Sigmoid colon (tissue), 4 donors: ENCODE measurements around the gene MYO5B.

Experiments
- CTCF ChIP-seq, 4 experiments: fragments of 450-650 bp in 3 of 4; fragments of 200-600 bp in 1 of 4; IDR thresholded peaks; one replicate each; pipeline ENCODE4 v1.5.1; 2016 to 2019; ENCODE audit warnings: antibody characterized with exemption in 4 of 4, mild to moderate bottlenecking in 3 of 4, moderate library complexity in 2 of 4
- EP300 ChIP-seq, 4 donors: sonication (generic); formaldehyde crosslinking; IDR thresholded peaks; one replicate each; pipeline ENCODE4 v1.6.1; 2017; ENCODE audit warnings: antibody characterized with exemption in 4 of 4
- POLR2A ChIP-seq, 2 donors: fragments of 450-650 bp; IDR thresholded peaks; one replicate each; pipeline ENCODE4 v1.6.1; 2016; ENCODE audit warnings: antibody characterized with exemption in 2 of 2, mild to moderate bottlenecking in 2 of 2, moderate library complexity in 2 of 2
- POLR2AphosphoS5 ChIP-seq, 4 donors: sonication (generic); formaldehyde crosslinking; IDR thresholded peaks; one replicate each; pipeline ENCODE4 v1.6.1; 2017; ENCODE audit warnings: antibody characterized with exemption in 4 of 4

- TF ChIP-seq EP300 (IDR thresholded peaks at IDR 0.05) (no peak), CTCF (IDR thresholded peaks at IDR 0.05) (no peak), POLR2A (IDR thresholded peaks at IDR 0.05) (no peak), POLR2AphosphoS5 (IDR thresholded peaks at IDR 0.05) (no peak)
Measured at GRCh38 chr18:50097702-50098101, 97.2 kb downstream of the MYO5B start.
